Sigmoid colon (tissue), 7 donors: Measurements from ENCODE around the gene ELF1. TPM values are rescaled to one million over a fixed set of nuclear protein-coding genes. Genes with fewer than 3 reads are reported as not detected.

Experiments
- DNase-seq: peaks from one replicate; pipeline ENCODE4 v3.0.0-alpha.2; 2019
- H3K27ac ChIP-seq, 4 donors: fragments of 200-600 bp; sonication (generic); one replicate each; pipeline ENCODE4 v1.5.1; 2016 to 2019; ENCODE audit warnings: mild to moderate bottlenecking in 1 of 4
- H3K27me3 ChIP-seq, 3 donors: fragments of 200-600 bp; sonication (generic); one replicate each; pipeline ENCODE4 v1.5.1; 2019; ENCODE audit warnings: mild to moderate bottlenecking in 1 of 3
- H3K36me3 ChIP-seq, 4 donors: fragments of 200-600 bp; sonication (generic); one replicate each; pipeline ENCODE4 v1.5.1; 2016 to 2019
- H3K4me1 ChIP-seq, 4 donors: fragments of 200-600 bp; sonication (generic); one replicate each; pipeline ENCODE4 v1.5.1; 2017 to 2019
- H3K4me3 ChIP-seq, 4 donors: fragments of 200-600 bp; sonication (generic); one replicate each; pipeline ENCODE4 v1.5.1; 2017 to 2019; ENCODE audit warnings: mild to moderate bottlenecking in 2 of 4, moderate library complexity in 1 of 4
- H3K9me3 ChIP-seq, 4 donors: fragments of 200-600 bp in 3 of 4; sonication (generic) in 3 of 4; one replicate each; pipeline versions ENCODE4 v1.5.1 to v1.6.1; 2013 to 2019
- CTCF ChIP-seq, 4 experiments: fragments of 450-650 bp in 3 of 4; fragments of 200-600 bp in 1 of 4; IDR thresholded peaks; one replicate each; pipeline ENCODE4 v1.5.1; 2016 to 2019; ENCODE audit warnings: antibody characterized with exemption in 4 of 4, mild to moderate bottlenecking in 3 of 4, moderate library complexity in 2 of 4
- EP300 ChIP-seq, 4 donors: sonication (generic); formaldehyde crosslinking; IDR thresholded peaks; one replicate each; pipeline ENCODE4 v1.6.1; 2017; ENCODE audit warnings: antibody characterized with exemption in 4 of 4
- POLR2A ChIP-seq, 2 donors: fragments of 450-650 bp; IDR thresholded peaks; one replicate each; pipeline ENCODE4 v1.6.1; 2016; ENCODE audit warnings: antibody characterized with exemption in 2 of 2, mild to moderate bottlenecking in 2 of 2, moderate library complexity in 2 of 2
- POLR2AphosphoS5 ChIP-seq, 4 donors: sonication (generic); formaldehyde crosslinking; IDR thresholded peaks; one replicate each; pipeline ENCODE4 v1.6.1; 2017; ENCODE audit warnings: antibody characterized with exemption in 4 of 4
- WGBS, 2 donors: extraction: QIAGEN DNeasy Blood & Tissue Kit; methylation state at CpG; one replicate each; pipeline ENCODE4 v1.1.7; 2013; 5-methylcytosine and 5-hydroxymethylcytosine counted together
- intact Hi-C: fragments of 100-400 bp; cut with DNase I; formaldehyde crosslinking; loops from one replicate; pipeline ENCODE4 v1.15.1; 2023
- polyA plus RNA-seq, 3 donors: library from polyadenylated mRNA; stranded (reverse); fragments of 200-250 nt; gene quantifications; one replicate each; pipeline ENCODE4 v1.2.3, GENCODE V29; 2013
- total RNA-seq, 4 donors: library from RNA; depleted of rRNA; stranded (reverse); fragments of >200 nt; gene quantifications; one replicate each; pipeline ENCODE4 v1.1.0, GENCODE V29; 2016
- donor health status: healthy with polysubstance abuse.
- donor health status: Bipolar disorder and iron deficiency.
- donor health status: healthy.

ELF1 gene
- total and polyA plus RNA-seq, 7 donors: 31.8 to 68.5 (median 47.4) TPM

DNA sequence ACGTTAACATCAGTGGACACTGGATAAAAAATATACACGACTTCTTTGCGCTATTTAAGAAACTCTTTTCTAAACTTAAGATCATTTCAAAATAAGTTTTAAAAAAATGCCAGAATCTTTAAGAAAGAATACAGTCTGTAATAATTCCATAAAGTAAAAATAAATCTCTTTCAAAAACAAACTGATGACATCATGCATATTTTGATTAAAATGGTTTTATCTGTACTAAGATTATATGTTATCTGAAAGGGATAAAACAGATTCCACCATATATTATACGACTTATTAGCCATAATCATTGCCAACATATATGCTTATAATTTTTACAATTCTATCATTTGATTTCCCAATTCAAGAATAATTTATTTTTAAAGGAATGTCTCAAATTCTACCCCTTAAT, 15.3 kb upstream of the ELF1 start:
- TF ChIP-seq EP300 (IDR thresholded peaks at IDR 0.05) (no peak), POLR2A (IDR thresholded peaks at IDR 0.05) (no peak)
- Histone ChIP-seq H3K4me1 (peaks cover 0 to 24% (median 3%) of the 10 kb centered on the region in 4 donors), H3K36me3 (no peaks in the 10 kb centered on the region), H3K4me3 (no peak overlapping the region), H3K27me3 (no peaks in the 10 kb centered on the region), H3K27ac (no peak overlapping the region), H3K9me3 (no peaks in the 10 kb centered on the region)
- WGBS, 2 donors: 97% methylated on average over 4 of the region's 4 CpGs
- no peak for DNase-seq
- intact Hi-C loops: no loop called here

DNA sequence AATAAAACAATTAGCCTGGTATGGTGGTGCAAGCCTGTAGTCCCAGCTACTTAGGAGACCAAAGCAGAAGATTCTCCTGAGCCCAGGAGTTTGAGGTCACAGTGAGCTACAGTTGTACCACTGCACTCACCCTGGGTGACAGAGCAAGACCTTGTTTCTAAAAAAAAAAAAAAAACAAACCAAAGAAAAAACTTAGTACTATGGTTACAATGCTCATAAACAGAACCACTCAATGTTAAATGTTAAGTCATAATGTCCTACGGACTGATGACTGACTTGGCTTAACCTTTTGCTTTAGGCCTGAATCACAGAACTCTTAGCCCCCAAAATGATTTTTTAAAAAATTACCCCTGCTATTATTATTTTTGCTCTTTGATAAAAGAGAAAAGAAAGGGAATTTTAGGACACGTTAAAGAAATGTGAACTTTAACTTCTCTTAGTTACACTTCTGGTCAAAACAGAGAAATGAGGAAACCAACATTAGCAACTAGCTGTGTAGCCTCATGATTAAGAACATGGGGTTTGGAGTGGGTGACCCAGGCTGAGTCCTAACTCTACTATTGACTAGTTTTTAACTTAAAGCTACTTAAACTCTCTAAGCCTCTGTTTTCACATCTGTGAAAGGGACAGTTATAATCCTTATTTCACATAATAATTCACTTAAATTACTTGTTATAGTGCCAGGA, 13.7 kb upstream of the ELF1 start:
- DNase-seq: no peak
- no peaks in the 10 kb centered on the region for H3K9me3 ChIP-seq
- TF ChIP-seq EP300 (IDR thresholded peaks at IDR 0.05) (no peak), CTCF (IDR thresholded peaks at IDR 0.05) (no peak), POLR2A (IDR thresholded peaks at IDR 0.05) (no peak), POLR2AphosphoS5 (IDR thresholded peaks at IDR 0.05) (no peak)
- H3K36me3 ChIP-seq: no peaks in the 10 kb centered on the region
- no peaks in the 10 kb centered on the region for H3K27me3 ChIP-seq
- intact Hi-C loops: no loop called here
- no peak overlapping the region for H3K27ac ChIP-seq
- 52 to 74% methylated on average over 2 of the region's 2 CpGs for WGBS, 2 donors
- peaks cover 0 to 20% (median 10%) of the 10 kb centered on the region in 4 donors for H3K4me1 ChIP-seq
- no peak overlapping the region for H3K4me3 ChIP-seq

DNA sequence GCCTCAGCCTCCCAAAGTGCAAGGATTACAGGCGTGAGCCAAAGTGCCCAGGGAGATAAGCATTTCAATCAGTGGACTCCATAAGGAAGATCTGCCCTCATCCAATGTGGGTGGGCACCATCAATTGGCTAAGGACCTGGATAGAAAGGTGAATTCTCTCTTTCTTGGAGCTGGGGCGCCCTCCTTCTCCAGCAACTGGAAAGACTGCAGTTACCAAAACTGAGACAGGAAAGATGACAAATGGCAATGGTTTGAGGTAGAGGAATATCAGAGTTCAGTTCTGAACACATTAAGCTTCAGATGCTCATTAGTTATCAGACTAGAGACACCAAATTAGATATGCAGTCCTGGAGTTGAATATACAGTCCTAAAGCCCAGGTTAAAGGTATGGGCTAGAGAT, 10.5 kb upstream of the ELF1 start:
- Histone ChIP-seq H3K4me1 (peaks cover 0 to 27% (median 19%) of the 10 kb centered on the region in 4 donors), H3K27ac (no peak overlapping the region), H3K4me3 (no peak overlapping the region), H3K36me3 (no peaks in the 10 kb centered on the region), H3K9me3 (no peaks in the 10 kb centered on the region), H3K27me3 (no peaks in the 10 kb centered on the region)
- intact Hi-C loops: no loop called here
- DNase-seq: no peak
- WGBS, 2 donors: 92 to 96% methylated on average over 2 of the region's 2 CpGs
- TF ChIP-seq POLR2AphosphoS5 (IDR thresholded peaks at IDR 0.05) (no peak), CTCF (IDR thresholded peaks at IDR 0.05) (no peak), EP300 (IDR thresholded peaks at IDR 0.05) (no peak), POLR2A (IDR thresholded peaks at IDR 0.05) (no peak)

DNA sequence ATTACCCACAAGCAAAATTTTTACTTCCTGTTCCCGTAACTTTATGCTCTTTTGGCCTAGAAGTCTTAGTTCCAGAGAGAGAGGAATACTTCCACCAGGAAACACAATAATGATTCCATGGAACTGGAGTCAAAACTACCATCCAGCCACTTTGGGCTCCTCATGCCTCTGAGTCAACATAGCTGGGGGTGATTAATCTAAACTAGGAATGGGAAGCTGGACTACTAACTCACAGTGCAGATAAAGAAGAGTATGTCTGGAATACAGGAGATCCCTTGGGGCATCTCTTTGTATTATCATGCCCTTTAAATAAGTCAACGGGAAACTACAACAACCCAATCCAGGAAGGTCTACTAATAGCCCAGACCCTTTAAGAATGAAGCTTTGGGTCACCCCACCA, 8.9 kb upstream of the ELF1 start:
- Histone ChIP-seq H3K4me1 (peaks cover 0 to 27% (median 15%) of the 10 kb centered on the region in 4 donors), H3K4me3 (no peak overlapping the region), H3K27ac (no peak overlapping the region), H3K36me3 (no peaks in the 10 kb centered on the region), H3K27me3 (no peaks in the 10 kb centered on the region), H3K9me3 (no peaks in the 10 kb centered on the region)
- DNase-seq: no peak
- WGBS, 2 donors: 60 to 82% methylated on average over 2 of the region's 2 CpGs
- intact Hi-C loops: no loop called here
- TF ChIP-seq CTCF (IDR thresholded peaks at IDR 0.05) (no peak), EP300 (IDR thresholded peaks at IDR 0.05) (no peak), POLR2AphosphoS5 (IDR thresholded peaks at IDR 0.05) (no peak), POLR2A (IDR thresholded peaks at IDR 0.05) (no peak)

DNA sequence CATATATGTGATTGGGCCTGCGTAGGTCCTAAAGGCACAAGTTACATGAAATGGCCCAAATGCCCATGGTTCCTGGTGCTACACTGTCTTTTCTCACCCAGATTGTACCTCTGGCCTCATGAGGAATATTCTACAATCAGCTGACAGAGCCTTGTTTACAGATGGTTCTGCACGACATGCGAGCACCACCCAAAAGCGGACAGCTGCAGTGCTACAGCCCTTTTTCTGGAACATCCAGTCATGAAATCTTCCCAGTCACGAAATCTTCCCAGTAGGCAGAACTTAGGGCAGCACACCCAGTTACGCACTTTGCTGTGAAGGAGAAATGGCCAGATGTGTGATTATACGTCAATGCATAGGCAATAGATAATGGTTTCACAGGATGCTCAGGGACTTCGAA, 7.7 kb upstream of the ELF1 start:
- TF ChIP-seq EP300 (IDR thresholded peaks at IDR 0.05): no peak
- DNase-seq: no peak
- no peak overlapping the region for H3K27ac ChIP-seq
- no peaks in the 10 kb centered on the region for H3K9me3 ChIP-seq
- intact Hi-C loops: no loop called here
- H3K36me3 ChIP-seq: no peaks in the 10 kb centered on the region
- no peak overlapping the region for H3K4me3 ChIP-seq
- 93 to 95% methylated on average over 8 of the region's 8 CpGs for WGBS, 2 donors
- no peaks in the 10 kb centered on the region for H3K27me3 ChIP-seq
- peaks cover 0 to 28% (median 13%) of the 10 kb centered on the region in 4 donors for H3K4me1 ChIP-seq

DNA sequence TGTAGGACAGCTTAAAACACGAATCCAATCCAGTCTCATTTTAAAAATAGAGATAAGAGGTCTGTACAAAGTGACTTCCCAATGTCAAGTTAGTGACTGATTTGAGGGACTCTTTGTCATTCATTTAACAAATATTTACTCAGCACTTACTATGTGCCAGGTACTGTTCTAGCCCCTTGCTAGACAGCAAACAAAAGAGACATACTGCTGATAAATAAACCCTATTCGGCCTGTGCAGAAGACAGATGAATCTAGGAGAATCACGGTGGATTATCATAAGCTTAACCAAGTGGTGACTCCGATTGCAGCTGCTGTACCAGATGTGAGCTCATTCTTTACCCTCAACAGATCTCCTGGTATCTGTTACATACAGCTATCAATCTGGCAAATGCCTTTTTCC, 6.4 kb upstream of the ELF1 start:
- Histone ChIP-seq H3K4me1 (peaks cover 0 to 36% (median 25%) of the 10 kb centered on the region in 4 donors), H3K36me3 (no peaks in the 10 kb centered on the region), H3K9me3 (no peaks in the 10 kb centered on the region), H3K4me3 (no peak overlapping the region), H3K27ac (no peak overlapping the region), H3K27me3 (no peaks in the 10 kb centered on the region)
- TF ChIP-seq POLR2A (IDR thresholded peaks at IDR 0.05) (no peak), CTCF (IDR thresholded peaks at IDR 0.05) (no peak), POLR2AphosphoS5 (IDR thresholded peaks at IDR 0.05) (no peak), EP300 (IDR thresholded peaks at IDR 0.05) (no peak)
- DNase-seq: no peak
- intact Hi-C loops: no loop called here
- 25 to 77% methylated on average over 4 of the region's 4 CpGs for WGBS, 2 donors
